Measurements from ENCODE around the gene LRP2BP.

The LRP2BP gene

DNA sequence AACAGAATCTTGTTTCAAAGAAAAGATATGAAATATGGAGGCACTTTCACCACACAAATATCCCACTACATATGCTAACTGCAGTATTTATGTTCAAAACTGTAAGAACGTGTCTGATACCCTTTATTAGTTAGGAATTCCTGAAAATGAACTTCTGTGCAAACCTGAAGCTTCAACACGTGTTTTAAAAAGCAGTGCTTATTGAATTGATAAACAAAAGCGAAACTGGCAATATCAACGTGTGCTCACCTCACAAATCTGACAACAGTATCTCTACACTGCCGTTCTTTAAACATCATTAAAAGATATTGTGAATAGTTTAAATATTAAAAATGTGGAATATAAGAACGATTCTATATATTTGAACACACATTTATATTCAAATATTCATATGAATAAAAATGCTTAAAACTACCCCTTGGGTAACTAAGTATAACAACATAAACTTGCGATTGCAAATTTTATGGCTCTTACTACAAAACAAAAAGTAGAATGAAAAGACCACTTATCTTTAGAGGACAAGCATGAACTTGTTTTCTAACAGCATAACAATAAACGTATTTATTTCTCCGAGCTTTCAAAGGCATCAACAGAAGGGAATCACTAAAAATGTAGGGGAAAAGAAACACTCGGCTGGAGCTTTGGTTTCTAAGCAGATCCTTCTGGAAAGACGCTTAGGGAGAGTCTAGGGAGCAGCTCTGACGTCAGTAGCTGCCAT lies at the start of gene LRP2BP:
LRP2BP (minus strand) TSS at position 687 of the 718 bp plus-strand sequence. CDS start 17,738 bp downstream, outside the sequence.
- H3K4me3 ChIP-seq (ENCODE audit: low read depth, low read length) = peak within 1 kb of the TSS; percentile 77
- no peak for TF ChIP-seq CTCF (IDR thresholded peaks at IDR 0.05; ENCODE audit: low read depth, low read length)

GRCh38 chr4:185445209-185445608 lies 49.5 kb upstream of the LRP2BP start:
- no peak for TF ChIP-seq CTCF (IDR thresholded peaks at IDR 0.05; ENCODE audit: low read depth, low read length)
- H3K4me3 ChIP-seq (ENCODE audit: low read depth, low read length) = no peak overlapping the region

DNA sequence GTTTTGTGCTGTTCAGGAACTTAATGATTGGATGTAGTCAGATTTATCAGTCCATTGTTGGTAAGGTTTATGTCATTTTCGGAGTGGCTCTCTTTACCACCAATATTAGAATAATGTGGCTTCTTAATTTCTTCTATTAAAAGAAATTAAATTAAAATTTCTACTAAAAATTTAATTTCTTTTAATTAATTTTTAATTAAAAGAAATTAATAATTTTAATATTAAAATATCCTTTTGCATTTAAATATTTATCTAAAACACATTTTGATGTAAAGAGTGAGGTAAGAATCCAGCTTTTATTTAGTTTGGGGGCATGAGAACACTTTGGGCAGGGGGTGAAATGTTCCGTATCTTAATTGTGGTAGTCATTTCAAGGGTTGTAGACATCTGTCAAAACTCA lies 45.8 kb upstream of the LRP2BP start:
- H3K4me3 ChIP-seq (ENCODE audit: low read depth, low read length) = no peak overlapping the region
- TF ChIP-seq CTCF (IDR thresholded peaks at IDR 0.05; ENCODE audit: low read depth, low read length) = no peak

DNA sequence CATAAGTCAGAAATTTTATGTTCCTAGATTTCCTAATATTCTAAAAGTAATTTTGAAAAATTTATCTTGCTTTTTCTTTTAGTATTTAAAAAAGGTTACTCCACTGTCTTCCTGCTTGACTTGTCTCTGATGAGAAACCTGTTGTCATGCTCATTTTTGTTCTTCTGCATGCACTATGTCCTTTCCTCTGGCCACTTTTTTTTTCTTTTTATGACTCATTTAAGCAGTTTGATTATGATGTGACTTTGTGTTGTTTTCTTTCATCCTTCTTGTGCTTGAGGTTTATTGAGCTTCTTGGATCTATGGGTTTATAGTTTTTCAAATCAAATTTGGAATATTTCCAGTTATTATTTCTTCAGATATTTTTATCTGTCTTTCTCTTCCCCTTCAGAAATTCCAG lies 42.1 kb upstream of the LRP2BP start:
- no peak overlapping the region for H3K4me3 ChIP-seq (ENCODE audit: low read depth, low read length)
- no peak for TF ChIP-seq CTCF (IDR thresholded peaks at IDR 0.05; ENCODE audit: low read depth, low read length)

- TF ChIP-seq CTCF (IDR thresholded peaks at IDR 0.05; ENCODE audit: low read depth, low read length) = no peak
Measured at GRCh38 chr4:185435466-185435865, 39.7 kb upstream of the LRP2BP start.

DNA sequence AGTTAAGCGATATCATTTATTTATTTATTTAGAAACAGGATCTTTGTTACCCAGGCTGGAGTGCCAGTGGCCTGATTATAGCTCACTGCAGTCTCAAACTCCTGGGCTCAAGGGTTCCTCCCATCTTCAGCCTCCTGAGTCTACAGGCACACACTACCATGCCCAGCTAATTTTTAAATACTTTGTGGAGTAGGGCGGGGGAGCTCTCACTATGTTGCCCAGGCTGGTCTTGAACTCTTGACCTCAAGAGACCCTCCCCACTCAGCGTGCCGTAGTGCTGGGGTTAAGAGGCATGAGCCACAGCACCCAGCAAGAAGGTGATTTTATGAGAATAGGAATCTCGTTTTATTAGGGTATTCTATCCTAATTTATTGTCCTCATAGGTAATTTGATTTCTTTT lies 33.9 kb upstream of the LRP2BP start:
- TF ChIP-seq CTCF (IDR thresholded peaks at IDR 0.05; ENCODE audit: low read depth, low read length) = no peak
- no peak overlapping the region for H3K4me3 ChIP-seq (ENCODE audit: low read depth, low read length)

More at GRCh38 chr4:185435466-185435865, 39.7 kb upstream of the LRP2BP start:
- H3K4me3 ChIP-seq (ENCODE audit: low read depth, low read length) = no peak overlapping the region

DNA sequence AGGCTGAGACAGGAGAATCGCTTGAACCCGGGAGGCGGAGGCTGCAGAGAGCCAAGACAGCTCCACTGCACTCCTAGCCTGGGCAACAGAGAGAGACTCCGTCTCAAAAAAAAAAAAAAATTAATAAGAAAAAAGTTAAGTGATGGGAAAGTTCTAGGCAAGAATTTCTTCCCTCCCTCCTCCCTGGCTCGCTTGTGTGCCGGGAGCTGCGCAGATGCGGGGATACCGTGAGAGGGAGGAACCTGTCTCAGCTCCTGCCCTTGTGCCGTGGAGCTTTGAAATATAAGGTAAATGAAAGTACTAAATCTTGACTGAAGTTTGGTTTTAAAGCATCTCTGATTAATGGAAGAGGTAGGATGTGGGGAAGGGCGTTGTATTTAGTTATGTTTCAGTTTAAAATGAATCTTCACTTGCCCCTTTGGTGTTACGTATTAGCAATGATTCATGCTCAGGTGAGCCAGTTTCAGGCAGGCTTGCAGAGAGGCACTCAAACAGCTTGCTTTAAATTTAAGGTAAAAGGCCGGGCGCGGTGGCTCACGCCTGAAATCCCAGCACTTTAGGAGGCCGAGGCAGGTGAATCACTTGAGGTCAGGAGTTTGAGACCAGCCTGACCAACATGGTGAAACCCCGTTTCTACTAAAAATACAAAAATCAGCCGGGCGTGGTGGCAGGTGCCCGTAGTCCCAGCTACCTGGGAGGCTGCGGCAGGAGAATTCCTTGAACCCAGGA lies 31.4 kb upstream of the LRP2BP start:
- H3K4me3 ChIP-seq (ENCODE audit: low read depth, low read length) = no peak overlapping the region
- no peak for TF ChIP-seq CTCF (IDR thresholded peaks at IDR 0.05; ENCODE audit: low read depth, low read length)
